ENCODE results near the gene LMBR1.

DNA sequence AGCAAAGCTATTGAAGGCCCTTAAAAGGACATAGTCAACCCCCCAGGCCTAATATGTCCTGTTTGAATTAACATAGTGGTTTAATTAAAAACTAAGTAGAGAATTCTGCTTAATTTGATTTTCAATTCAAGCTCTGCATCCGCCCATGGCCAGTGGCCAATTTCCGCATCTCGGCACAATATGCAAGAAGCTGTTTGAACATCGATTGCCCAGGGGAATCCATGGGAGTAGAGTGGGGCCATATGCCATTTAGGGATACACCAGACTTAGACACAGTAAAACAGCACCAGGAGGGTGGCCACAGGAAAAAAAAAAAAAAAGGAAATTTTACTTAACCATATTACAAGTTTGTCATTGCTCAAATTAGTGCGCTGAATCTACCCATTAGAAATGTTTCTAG, 100.4 kb downstream of the LMBR1 start:
- TF ChIP-seq POLR2A (IDR thresholded peaks at IDR 0.05; ENCODE audit: low read depth, low read length) (no peak), POLR2AphosphoS5 (IDR thresholded peaks at IDR 0.05; ENCODE audit: low read depth, low read length) (no peak)

All from GM12891 (cell line).